Fibroblast of skin of back (primary cell): Measurements from ENCODE around the gene TMEM185A.
"Not testable (repeated sequence)": the region's sequence is repeated elsewhere in the genome, so short reads cannot be mapped to it uniquely, and the experiment has no call there.

ENCODE experiments used
- DNase-seq: peaks from one replicate; pipeline ENCODE4 v3.0.0-alpha.2; 2013

The TMEM185A gene

GRCh38 chrX:149619662-149620061 is 11.9 kb downstream of the TMEM185A start:
- not testable (repeated sequence) for DNase-seq

GRCh38 chrX:149618871-149619270 is 12.7 kb downstream of the TMEM185A start:
- DNase-seq = no peak

- DNase-seq = no peak
Measured at GRCh38 chrX:149611623-149612175, 19.9 kb downstream of the TMEM185A start.

GRCh38 chrX:149610511-149610910 is 21.1 kb downstream of the TMEM185A start:
- DNase-seq = no peak

GRCh38 chrX:149607699-149608098 is 23.9 kb downstream of the TMEM185A start:
- no peak for DNase-seq

- peak; percentile 47 for DNase-seq
Measured at GRCh38 chrX:149605248-149605885, 26.2 kb downstream of the TMEM185A start.

GRCh38 chrX:149598603-149599002 is 33.0 kb downstream of the TMEM185A start:
- DNase-seq = not testable (repeated sequence)

GRCh38 chrX:149595943-149596342 is 35.6 kb downstream of the TMEM185A start:
- not testable (repeated sequence) for DNase-seq

GRCh38 chrX:149595214-149595613 is 36.4 kb downstream of the TMEM185A start, which contains the start of gene HSFX2:
TSS of gene HSFX2 (minus strand) at chrX:149595314. CDS start at chrX:149594700, 614 bp downstream.
- not testable (repeated sequence) for DNase-seq

- not testable (repeated sequence) for DNase-seq
Measured at GRCh38 chrX:149590993-149591392, 40.6 kb downstream of the TMEM185A start.

GRCh38 chrX:149587359-149587758 is 44.2 kb downstream of the TMEM185A start, which contains the start of gene MAGEA9B:
TSS of gene MAGEA9B (minus strand) at chrX:149587459. CDS start at chrX:149583179, 4,280 bp downstream.
- DNase-seq = not testable (repeated sequence)

GRCh38 chrX:149585631-149586030 is 46.0 kb downstream of the TMEM185A start:
- not testable (repeated sequence) for DNase-seq

- not testable (repeated sequence) for DNase-seq
Measured at GRCh38 chrX:149573456-149573855, 58.1 kb downstream of the TMEM185A start.

GRCh38 chrX:149572743-149573142 is 58.8 kb downstream of the TMEM185A start:
- DNase-seq = no peak

- no peak for DNase-seq
Measured at GRCh38 chrX:149571770-149572169, 59.8 kb downstream of the TMEM185A start.

GRCh38 chrX:149570668-149571067 is 60.9 kb downstream of the TMEM185A start:
- DNase-seq = peak; percentile 37

- no peak for DNase-seq
Measured at GRCh38 chrX:149569770-149570169, 61.8 kb downstream of the TMEM185A start.

- no peak for DNase-seq
Measured at GRCh38 chrX:149568701-149569296, 62.8 kb downstream of the TMEM185A start.

- no peak for DNase-seq
Measured at GRCh38 chrX:149567621-149568417, 63.8 kb downstream of the TMEM185A start.

- DNase-seq = no peak
Measured at GRCh38 chrX:149563359-149563758, 68.2 kb downstream of the TMEM185A start.

GRCh38 chrX:149555251-149555650 is 76.3 kb downstream of the TMEM185A start:
- not testable (repeated sequence) for DNase-seq

- DNase-seq = not testable (repeated sequence)
Measured at GRCh38 chrX:149551939-149552248, 79.7 kb downstream of the TMEM185A start.
